Measurements from ENCODE around the gene ITGBL1.

GRCh38 chr13:101520672-101521071 is 68.2 kb downstream of the ITGBL1 start:
- no peak for TF ChIP-seq CTCF (IDR thresholded peaks at IDR 0.05)
- no peak for TF ChIP-seq POLR2A (IDR thresholded peaks at IDR 0.05)
- TF ChIP-seq EP300 (IDR thresholded peaks at IDR 0.05) = no peak

All from tibial nerve (tissue), 4 donors.